HepG2 (cell line): Measurements from ENCODE around the gene PTCH1. TPM values are rescaled to one million over a fixed set of nuclear protein-coding genes. Genes with fewer than 3 reads are reported as not detected.
A peak's percentile ranks its signal among the peaks of the same experiment; 100 is the strongest.

Source experiments
- ARID2 ChIP-seq: sonication (generic); formaldehyde crosslinking; IDR thresholded peaks from 2 replicates; pipeline ENCODE4 v1.8.1; 2022; ENCODE audit warnings: mild to moderate bottlenecking, missing genetic modification reagents, borderline replicate concordance
- ASH2L ChIP-seq: fragments of 300-600, 200-600 bp; sonication (generic); IDR thresholded peaks from 2 replicates; pipeline ENCODE4 v1.7.0; 2017; ENCODE audit warnings: low read depth, mild to moderate bottlenecking, moderate library complexity, mixed read lengths, low read length; ENCODE audit not compliant: insufficient read length
- BRD4 ChIP-seq: sonication (generic); formaldehyde crosslinking; IDR thresholded peaks from 2 replicates; pipeline ENCODE4 v1.4.0; 2020; ENCODE audit warnings: missing genetic modification reagents
- HNF4G ChIP-seq, 2 experiments: sonication (generic) in 1 of 2; formaldehyde crosslinking in 1 of 2; IDR thresholded peaks; 2 replicates each; pipeline versions ENCODE4 v1.4.0 to v1.6.1; 2011 to 2020; ENCODE audit warnings: borderline replicate concordance in 2 of 2, low read depth in 2 of 2, mild to moderate bottlenecking in 2 of 2, low read length in 1 of 2, missing genetic modification reagents in 1 of 2, moderate library complexity in 1 of 2
- HNRNPLL ChIP-seq: fragments of 200-400 bp; formaldehyde crosslinking; IDR thresholded peaks from 2 replicates; pipeline ENCODE4 v1.6.1; 2017; ENCODE audit warnings: mild to moderate bottlenecking, low read depth, low read length; ENCODE audit not compliant: poor library complexity, severe bottlenecking
- HOXA5 ChIP-seq: sonication (generic); formaldehyde crosslinking; IDR thresholded peaks from 2 replicates; pipeline ENCODE4 v1.4.0; 2020; ENCODE audit warnings: missing genetic modification reagents
- ISL2 ChIP-seq: sonication (generic); formaldehyde crosslinking; IDR thresholded peaks from 2 replicates; pipeline ENCODE4 v1.5.0; 2020; ENCODE audit warnings: missing genetic modification reagents
- MYC ChIP-seq: sonication (generic); formaldehyde crosslinking; IDR thresholded peaks from 2 replicates; pipeline ENCODE4 v1.9.0; 2021; ENCODE audit warnings: missing genetic modification reagents, borderline replicate concordance
- PCBP1 ChIP-seq: fragments of 200-400 bp; formaldehyde crosslinking; IDR thresholded peaks from 2 replicates; pipeline ENCODE4 v1.6.1; 2017; ENCODE audit warnings: mild to moderate bottlenecking, low read depth, low read length, borderline replicate concordance
- POLR2AphosphoS5 ChIP-seq: IDR thresholded peaks from 2 replicates; pipeline ENCODE4 v1.6.1; 2012; ENCODE audit warnings: low read depth, low read length
- POLR2G ChIP-seq: fragments of 200-400 bp; formaldehyde crosslinking; IDR thresholded peaks from 2 replicates; pipeline ENCODE4 v1.6.1; 2018; ENCODE audit warnings: mild to moderate bottlenecking, low read depth, low read length, moderate library complexity
- RXRA ChIP-seq: sonication (generic); formaldehyde crosslinking; IDR thresholded peaks from 2 replicates; pipeline ENCODE4 v1.5.1; 2020; ENCODE audit warnings: missing genetic modification reagents
- SAFB2 ChIP-seq: sonication (generic); formaldehyde crosslinking; IDR thresholded peaks from 2 replicates; pipeline ENCODE4 v1.5.1; 2020; ENCODE audit warnings: missing genetic modification reagents, low read depth, mild to moderate bottlenecking, borderline replicate concordance
- ZBTB43 ChIP-seq: sonication (generic); formaldehyde crosslinking; conservative IDR thresholded peaks from 2 replicates; pipeline ENCODE4 v1.4.0; 2020; ENCODE audit warnings: missing genetic modification reagents
- ZFY ChIP-seq: sonication (generic); formaldehyde crosslinking; IDR thresholded peaks from 2 replicates; pipeline ENCODE4 v1.4.0; 2020; ENCODE audit warnings: missing genetic modification reagents
- ZNF160 ChIP-seq: sonication (generic); formaldehyde crosslinking; IDR thresholded peaks from 2 replicates; pipeline ENCODE4 v1.8.0; 2022; ENCODE audit warnings: mild to moderate bottlenecking, inconsistent platforms, missing genetic modification reagents
- ZNF460 ChIP-seq: sonication (generic); formaldehyde crosslinking; IDR thresholded peaks from 2 replicates; pipeline ENCODE4 v1.5.1; 2020; ENCODE audit warnings: missing genetic modification reagents, mild to moderate bottlenecking, borderline replicate concordance
- ZNF468 ChIP-seq: sonication (generic); formaldehyde crosslinking; IDR thresholded peaks from 2 replicates; pipeline ENCODE4 v1.8.0; 2022; ENCODE audit warnings: mild to moderate bottlenecking, moderate library complexity, missing genetic modification reagents
- ZSCAN21 ChIP-seq: sonication (generic); formaldehyde crosslinking; IDR thresholded peaks from 2 replicates; pipeline ENCODE4 v1.8.0; 2022; ENCODE audit warnings: mild to moderate bottlenecking, missing genetic modification reagents, moderate library complexity, borderline replicate concordance
- polyA plus RNA-seq, 8 experiments: library from polyadenylated mRNA; depleted of rRNA in 3 of 8; stranded (reverse) in 7 of 8; unstranded in 1 of 8; fragments of >200 nt; fragmentation: Illumina TruSeq in 4 of 8; extraction: Trizol in 4 of 8; gene quantifications; 2 replicates each; pipeline versions ENCODE4 v1.2.1 to v1.2.3, GENCODE V29; 2011 to 2016; ENCODE audit warnings: low read depth in 4 of 8, missing spikeins in 1 of 8, mixed read lengths in 1 of 8; ENCODE audit not compliant: insufficient read depth in 1 of 8
- total RNA-seq, 5 experiments: library from RNA; depleted of rRNA; stranded (reverse); fragments of >200 nt; fragmentation: Illumina TruSeq; extraction: Trizol; gene quantifications; 2 replicates each; pipeline ENCODE4 v1.2.3, GENCODE V29; 2016; ENCODE audit warnings: low read depth in 1 of 5
- TF ChIP-seq, protein P1 (sequence below): sonication (generic); formaldehyde crosslinking; IDR thresholded peaks from 2 replicates; pipeline ENCODE4 v1.4.0; 2020; ENCODE audit warnings: low read depth, missing genetic modification reagents
- TF ChIP-seq, protein P2 (sequence below): sonication (generic); formaldehyde crosslinking; IDR thresholded peaks from 2 replicates; pipeline ENCODE4 v1.4.0; 2020; ENCODE audit warnings: missing genetic modification reagents

The PTCH1 gene
- total and polyA plus RNA-seq, 2 of the 13 experiments (the other 11 are each of a cell fraction or from before 2014, with no cell fraction given) = 2.8 to 3.9 TPM

- TF ChIP-seq ISL2 = peak; percentile 21; the same call in 1 of the 2 replicates
- no peak for TF ChIP-seq ZNF460 (CRISPR knock-in tag)
- TF ChIP-seq SAFB2 = peak; percentile 58; the same call in 1 of the 2 replicates
- peak; percentile 36; the same call in 1 of the 2 replicates for TF ChIP-seq MYC (CRISPR knock-in tag)
- TF ChIP-seq ZNF160 (CRISPR knock-in tag) = 0 out of 2 replicates have a peak, but pooled peaks have one; percentile 43
- TF ChIP-seq POLR2G = peak; percentile 44
- no peak for TF ChIP-seq HNF4G (IDR thresholded peaks at IDR 0.05; ENCODE audit: borderline replicate concordance, low read depth, low read length)
- TF ChIP-seq HNF4G (CRISPR knock-in tag; IDR thresholded peaks at IDR 0.05; ENCODE audit: borderline replicate concordance, low read depth) = no peak
- 0 out of 2 replicates have a peak, but pooled peaks have one; percentile 38 for TF ChIP-seq RXRA
- TF ChIP-seq, protein P1, sequence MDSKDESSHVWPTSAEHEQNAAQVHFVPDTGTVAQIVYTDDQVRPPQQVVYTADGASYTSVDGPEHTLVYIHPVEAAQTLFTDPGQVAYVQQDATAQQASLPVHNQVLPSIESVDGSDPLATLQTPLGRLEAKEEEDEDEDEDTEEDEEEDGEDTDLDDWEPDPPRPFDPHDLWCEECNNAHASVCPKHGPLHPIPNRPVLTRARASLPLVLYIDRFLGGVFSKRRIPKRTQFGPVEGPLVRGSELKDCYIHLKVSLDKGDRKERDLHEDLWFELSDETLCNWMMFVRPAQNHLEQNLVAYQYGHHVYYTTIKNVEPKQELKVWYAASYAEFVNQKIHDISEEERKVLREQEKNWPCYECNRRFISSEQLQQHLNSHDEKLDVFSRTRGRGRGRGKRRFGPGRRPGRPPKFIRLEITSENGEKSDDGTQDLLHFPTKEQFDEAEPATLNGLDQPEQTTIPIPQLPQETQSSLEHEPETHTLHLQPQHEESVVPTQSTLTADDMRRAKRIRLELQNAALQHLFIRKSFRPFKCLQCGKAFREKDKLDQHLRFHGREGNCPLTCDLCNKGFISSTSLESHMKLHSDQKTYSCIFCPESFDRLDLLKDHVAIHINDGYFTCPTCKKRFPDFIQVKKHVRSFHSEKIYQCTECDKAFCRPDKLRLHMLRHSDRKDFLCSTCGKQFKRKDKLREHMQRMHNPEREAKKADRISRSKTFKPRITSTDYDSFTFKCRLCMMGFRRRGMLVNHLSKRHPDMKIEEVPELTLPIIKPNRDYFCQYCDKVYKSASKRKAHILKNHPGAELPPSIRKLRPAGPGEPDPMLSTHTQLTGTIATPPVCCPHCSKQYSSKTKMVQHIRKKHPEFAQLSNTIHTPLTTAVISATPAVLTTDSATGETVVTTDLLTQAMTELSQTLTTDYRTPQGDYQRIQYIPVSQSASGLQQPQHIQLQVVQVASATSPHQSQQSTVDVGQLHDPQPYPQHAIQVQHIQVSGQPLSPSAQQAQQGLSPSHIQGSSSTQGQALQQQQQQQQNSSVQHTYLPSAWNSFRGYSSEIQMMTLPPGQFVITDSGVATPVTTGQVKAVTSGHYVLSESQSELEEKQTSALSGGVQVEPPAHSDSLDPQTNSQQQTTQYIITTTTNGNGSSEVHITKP (CRISPR knock-in tag) = peak; percentile 59; the same call in 1 of the 2 replicates
- peak; percentile 31 for TF ChIP-seq HNRNPLL
- peak; percentile 48 for TF ChIP-seq POLR2AphosphoS5
- TF ChIP-seq BRD4 (CRISPR knock-in tag) = peak; percentile 67
- TF ChIP-seq ZSCAN21 (CRISPR knock-in tag) = 0 out of 2 replicates have a peak, but pooled peaks have one; percentile 8
- TF ChIP-seq ASH2L = peak; percentile 24
- peak; percentile 85 for TF ChIP-seq ZBTB43 (CRISPR knock-in tag)
- TF ChIP-seq, protein P2, sequence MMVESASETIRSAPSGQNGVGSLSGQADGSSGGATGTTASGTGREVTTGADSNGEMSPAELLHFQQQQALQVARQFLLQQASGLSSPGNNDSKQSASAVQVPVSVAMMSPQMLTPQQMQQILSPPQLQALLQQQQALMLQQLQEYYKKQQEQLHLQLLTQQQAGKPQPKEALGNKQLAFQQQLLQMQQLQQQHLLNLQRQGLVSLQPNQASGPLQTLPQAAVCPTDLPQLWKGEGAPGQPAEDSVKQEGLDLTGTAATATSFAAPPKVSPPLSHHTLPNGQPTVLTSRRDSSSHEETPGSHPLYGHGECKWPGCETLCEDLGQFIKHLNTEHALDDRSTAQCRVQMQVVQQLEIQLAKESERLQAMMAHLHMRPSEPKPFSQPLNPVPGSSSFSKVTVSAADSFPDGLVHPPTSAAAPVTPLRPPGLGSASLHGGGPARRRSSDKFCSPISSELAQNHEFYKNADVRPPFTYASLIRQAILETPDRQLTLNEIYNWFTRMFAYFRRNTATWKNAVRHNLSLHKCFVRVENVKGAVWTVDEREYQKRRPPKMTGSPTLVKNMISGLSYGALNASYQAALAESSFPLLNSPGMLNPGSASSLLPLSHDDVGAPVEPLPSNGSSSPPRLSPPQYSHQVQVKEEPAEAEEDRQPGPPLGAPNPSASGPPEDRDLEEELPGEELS = peak; percentile 44
- TF ChIP-seq PCBP1 = 0 out of 2 replicates have a peak, but pooled peaks have one; percentile 58
- TF ChIP-seq ZNF468 (CRISPR knock-in tag) = no peak
- 0 out of 2 replicates have a peak, but pooled peaks have one; percentile 69 for TF ChIP-seq ARID2 (CRISPR knock-in tag)
- TF ChIP-seq HOXA5 (CRISPR knock-in tag) = no peak
- TF ChIP-seq ZFY (CRISPR knock-in tag) = peak; percentile 47; the same call in 1 of the 2 replicates
Measured at GRCh38 chr9:95507464-95508241, 9.1 kb downstream of the PTCH1 start (continued).
